ENCODE measurements around the gene FER. TPM values are rescaled to one million over a fixed set of nuclear protein-coding genes. Genes with fewer than 3 reads are reported as not detected.
"Not testable (repeated sequence)": the region's sequence is repeated elsewhere in the genome, so short reads cannot be mapped to it uniquely, and the experiment has no call there.

Gene FER
- total RNA-seq, 1 experiment from 2014 or later, result 2.3 TPM

GRCh38 chr5:109035436-109035835 is 287.7 kb downstream of the FER start:
- DNase-seq (ENCODE audit: low spot score), result no peak

GRCh38 chr5:109038209-109038840 is 290.6 kb downstream of the FER start:
- peak; percentile 38 for DNase-seq (ENCODE audit: low spot score)

DNA sequence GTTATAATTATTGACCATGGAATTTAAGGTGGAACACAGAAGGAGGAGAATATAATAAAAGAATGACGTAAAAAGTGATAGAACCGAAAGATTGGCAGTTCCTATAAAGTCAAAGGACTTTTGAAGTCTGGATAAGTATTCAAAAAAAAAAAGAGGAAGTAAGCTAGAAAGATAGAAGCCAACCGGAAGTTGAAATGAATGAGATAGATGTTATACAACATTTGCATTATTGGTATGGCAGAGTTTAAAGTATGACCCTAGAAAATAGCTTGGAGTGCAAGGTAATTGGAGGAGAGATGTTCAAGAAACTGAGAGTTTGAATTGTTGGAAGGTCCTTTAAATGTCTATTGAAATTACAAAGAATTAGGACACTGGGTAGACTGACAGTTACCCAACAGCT is 293.6 kb downstream of the FER start:
- no peak for DNase-seq (ENCODE audit: low spot score)

GRCh38 chr5:109045710-109046109 is 298.0 kb downstream of the FER start:
- DNase-seq (ENCODE audit: low spot score), result no peak

- no peak for DNase-seq (ENCODE audit: low spot score)
Observed at GRCh38 chr5:109049565-109049964, 301.9 kb downstream of the FER start.

DNA sequence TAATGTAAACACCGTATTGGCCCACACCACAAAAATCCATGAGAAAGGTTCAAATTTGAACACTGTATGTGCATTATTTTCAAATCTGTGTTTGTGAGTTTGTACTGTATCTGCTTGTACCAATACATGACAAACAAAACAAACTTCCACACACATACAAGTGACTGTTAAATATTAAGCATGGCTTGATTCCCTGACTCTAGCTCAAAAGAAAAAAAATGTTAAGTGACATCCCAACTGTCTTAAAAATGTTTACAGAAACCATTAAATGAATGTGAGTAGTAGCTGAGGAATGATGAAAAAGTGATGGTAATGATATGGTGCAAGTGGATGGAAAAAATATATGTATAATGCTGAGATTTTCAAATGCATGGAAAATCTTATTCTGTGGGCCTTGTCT is 302.6 kb downstream of the FER start:
- DNase-seq (ENCODE audit: low spot score), result not testable (repeated sequence)

DNA sequence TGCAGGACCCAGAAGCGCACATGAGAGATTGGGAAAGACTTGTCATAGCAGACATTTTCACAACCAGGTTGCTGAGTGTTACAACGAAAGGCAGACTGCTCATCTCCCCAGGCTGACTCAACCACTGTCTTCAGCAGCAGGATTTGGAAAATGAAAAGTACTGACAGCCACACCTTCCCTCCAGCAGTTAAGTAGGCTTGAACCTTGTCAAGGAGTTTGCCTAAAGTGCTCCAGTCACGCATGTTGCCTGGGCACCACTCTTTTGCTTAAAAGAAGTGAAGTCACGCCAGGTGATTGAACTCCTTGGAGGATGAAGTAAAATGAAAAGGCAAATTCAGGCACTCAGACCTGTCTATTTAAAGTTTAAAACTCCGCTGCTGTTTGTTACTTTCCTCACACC is 304.5 kb downstream of the FER start:
- not testable (repeated sequence) for DNase-seq (ENCODE audit: low spot score)

DNA sequence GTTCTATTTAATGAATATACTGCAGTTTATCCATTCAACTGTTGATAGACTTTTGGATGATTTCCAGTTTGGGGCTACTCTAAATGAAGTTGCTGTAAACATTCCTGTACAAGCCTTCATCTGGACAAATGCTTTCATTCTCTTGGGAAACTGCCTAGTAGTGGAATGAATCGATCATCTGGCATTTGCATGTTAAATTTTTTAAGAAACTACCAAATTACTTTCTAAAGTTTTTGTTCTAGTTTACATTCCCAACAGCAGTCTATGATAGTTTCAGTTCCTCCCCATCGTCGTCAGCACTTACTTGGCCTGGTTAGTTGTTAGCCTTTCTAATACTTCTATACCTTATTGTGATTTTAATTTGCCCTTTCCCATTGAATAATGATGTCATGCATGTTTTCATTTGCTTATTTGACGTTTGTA is 306.3 kb downstream of the FER start:
- no peak for DNase-seq (ENCODE audit: low spot score)

DNA sequence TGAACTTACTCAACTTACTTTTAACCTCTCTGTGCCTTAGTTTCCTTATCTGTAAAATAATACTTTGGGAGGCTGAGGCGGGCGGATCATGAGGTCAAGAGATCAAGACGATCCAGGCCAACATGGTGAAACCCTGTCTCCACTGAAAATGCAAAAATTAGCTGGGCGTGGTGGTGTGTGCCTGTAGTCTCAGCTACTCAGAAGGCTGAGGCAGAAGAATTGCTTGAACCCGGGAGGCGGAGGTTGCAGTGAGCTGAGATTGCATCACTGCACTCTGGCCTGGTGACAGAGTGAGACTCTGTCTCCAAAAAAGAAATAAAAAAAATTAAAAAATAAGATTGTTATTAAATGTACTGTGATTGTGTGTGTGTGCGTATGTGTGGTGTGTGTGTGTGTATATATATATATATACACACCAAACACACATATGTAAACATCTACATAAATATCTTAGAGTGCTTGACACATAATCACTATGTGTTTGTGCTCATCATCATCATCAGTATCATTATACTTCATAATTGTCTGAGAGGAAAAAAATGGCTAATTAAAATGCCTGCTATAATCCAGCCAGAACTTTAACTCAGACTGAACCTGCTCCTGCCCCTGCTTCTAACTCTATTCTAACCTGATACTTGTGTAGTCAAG is 312.8 kb downstream of the FER start:
- DNase-seq (ENCODE audit: low spot score), result no peak

GRCh38 chr5:109062664-109063063 is 315.0 kb downstream of the FER start:
- DNase-seq (ENCODE audit: low spot score), result no peak

GRCh38 chr5:109063223-109063622 is 315.5 kb downstream of the FER start:
- DNase-seq (ENCODE audit: low spot score), result no peak

- no peak for DNase-seq (ENCODE audit: low spot score)
Observed at GRCh38 chr5:109076741-109077140, 329.0 kb downstream of the FER start.

GRCh38 chr5:109078448-109078847 is 330.8 kb downstream of the FER start:
- peak; percentile 19 for DNase-seq (ENCODE audit: low spot score)

- DNase-seq (ENCODE audit: low spot score), result no peak
Observed at GRCh38 chr5:109080481-109080880, 332.8 kb downstream of the FER start.

DNA sequence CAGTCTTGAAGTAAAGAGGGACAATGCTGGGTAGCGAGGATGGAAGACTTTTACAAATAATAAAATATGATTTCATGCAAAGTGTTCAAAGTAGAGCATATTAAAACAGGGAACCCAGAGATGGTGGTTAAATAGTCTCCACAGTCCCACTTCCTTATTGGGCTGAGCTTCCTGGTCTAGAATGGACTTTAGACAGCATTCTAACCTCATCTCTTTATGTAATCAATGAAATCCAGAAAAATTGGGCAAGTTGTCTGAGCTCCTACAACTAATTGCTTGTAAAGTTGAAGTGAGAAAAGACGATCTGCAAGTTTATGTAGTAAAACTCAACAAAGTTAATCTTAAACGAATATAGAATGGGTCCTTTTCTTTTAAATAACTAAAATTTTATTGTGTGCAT is 333.2 kb downstream of the FER start:
- DNase-seq (ENCODE audit: low spot score), result peak; percentile 63

GRCh38 chr5:109083937-109084336 is 336.2 kb downstream of the FER start:
- no peak for DNase-seq (ENCODE audit: low spot score)

DNA sequence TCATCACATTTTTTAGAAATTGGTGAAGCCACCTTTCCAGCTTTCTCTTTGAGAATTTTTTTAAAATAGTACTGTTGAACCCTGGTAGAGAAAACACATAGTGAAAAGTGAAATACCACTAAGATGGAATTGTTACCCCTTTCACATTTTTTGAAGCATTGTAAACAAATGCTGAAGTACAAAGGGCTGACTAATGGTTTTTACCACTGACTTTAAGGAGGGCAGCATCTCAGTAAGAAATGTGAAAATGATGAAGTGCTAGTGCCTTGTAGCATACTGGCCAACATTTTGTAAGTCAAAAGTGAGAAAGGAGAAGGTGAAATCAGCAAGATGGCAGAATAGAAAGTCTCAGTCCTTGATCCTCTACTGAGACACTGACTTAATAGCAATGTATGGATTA is 341.5 kb downstream of the FER start:
- no peak for DNase-seq (ENCODE audit: low spot score)

DNA sequence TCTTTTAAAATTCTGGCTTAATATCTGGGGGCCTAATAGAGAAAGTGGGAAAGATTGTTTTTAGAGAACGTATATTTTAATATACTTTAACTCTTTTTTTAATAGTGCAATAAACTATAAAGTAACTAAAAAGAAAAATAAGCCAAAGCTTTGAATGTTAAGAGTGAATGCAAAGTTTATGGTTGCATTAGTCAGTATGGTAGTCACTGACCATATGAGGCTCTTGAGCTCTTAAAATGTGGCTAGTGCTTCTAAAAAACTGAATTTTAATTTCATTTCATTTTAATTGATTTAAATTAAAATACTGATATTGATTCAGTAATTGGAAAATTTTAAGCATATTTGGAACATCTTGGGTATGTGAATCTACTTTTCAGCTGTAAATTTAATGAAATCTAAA is 351.4 kb downstream of the FER start:
- DNase-seq (ENCODE audit: low spot score), result no peak

DNA sequence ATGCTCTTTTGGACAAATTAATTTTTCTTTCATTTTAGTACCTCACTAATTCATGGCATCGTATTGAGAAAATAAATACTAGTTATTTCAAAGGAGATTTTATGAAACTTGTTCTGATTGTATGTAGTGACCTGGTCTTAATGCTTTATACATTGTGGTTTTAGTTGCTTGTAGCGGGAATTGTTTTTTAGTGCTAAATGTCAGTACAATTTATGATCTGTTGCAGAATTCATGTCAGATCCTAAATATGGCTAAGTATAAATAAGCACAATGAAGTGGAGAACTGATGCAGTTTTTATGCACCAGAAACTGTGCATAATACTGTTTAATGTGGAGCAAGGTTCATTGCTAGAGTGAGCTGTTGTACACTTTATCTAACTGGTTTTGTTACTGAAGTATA is 353.3 kb downstream of the FER start:
- DNase-seq (ENCODE audit: low spot score), result no peak

DNA sequence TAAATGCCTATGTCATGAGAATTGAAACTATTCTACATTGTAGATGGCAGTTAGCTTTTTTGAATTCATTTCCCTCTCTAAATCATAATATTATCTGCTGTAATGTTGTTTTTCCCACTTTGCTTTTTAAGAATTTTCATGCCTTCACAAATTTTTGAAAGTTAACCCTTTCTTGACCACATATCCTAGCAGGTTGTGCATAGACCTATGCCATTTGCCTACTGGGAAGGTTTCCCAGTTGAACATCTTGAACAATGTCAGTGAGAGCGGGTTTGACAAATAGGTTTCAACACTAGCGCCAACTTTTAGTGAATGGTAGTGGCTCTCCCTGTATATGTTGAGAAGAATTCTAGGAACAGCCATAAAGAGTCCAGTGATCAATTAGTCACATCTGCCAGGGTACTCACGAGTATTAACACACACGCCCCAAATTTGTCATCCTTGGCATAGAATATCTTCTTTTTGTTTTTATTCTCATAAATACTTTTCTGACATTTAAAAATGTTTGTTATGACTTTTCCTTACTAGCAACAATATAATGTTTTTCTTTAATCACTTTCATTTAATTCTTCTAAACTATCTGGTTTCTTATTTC is 354.5 kb downstream of the FER start:
- no peak for DNase-seq (ENCODE audit: low spot score)

DNA sequence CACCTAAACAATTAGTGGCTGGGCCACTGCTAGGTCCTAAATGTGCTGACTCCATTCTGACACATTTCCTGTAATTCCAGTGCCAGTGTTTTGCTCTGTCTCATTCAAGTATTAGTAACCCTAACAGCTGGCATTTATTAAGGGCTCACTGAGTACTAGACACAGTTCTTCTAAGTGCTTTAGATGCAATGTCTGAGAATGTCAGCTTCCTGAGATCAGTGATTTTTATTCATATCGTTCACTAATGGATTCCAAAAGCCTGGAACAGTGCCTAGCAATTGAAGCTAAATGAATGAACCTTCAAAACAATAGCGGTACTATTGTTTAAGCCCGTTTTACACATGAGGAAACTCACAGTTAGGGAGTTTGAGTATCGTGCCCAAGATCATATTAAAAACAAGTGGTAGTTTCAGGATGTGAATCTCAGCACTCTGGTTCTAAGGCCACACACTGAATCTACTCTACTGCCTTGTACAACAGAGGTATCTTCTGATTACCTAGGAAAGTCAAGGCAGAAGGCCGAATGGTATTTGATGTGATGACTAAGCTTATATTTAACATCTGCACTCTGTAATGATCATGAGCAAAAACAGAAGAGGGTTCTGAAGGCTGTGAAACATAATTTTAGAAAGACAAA is 358.1 kb downstream of the FER start:
- DNase-seq (ENCODE audit: low spot score), result no peak

GRCh38 chr5:109111680-109112079 is 364.0 kb downstream of the FER start:
- no peak for DNase-seq (ENCODE audit: low spot score)

DNA sequence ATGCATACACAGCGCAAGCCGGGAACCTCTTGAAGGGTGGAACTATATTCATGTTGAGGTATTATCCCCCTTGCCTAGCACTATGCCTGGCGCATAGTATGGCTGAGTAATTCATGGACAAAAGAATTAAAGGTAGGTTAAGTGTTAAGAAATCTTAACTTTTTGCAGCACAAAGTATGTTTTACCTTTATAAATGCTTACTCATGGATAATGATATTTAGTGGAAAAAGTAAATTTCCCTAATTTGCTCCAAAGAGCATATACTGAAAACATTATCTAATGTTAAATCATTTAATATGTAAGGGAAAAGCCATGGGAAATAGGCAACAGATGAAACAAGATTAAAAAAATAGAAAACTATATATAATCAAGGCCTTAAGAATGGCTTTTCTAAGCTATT is 365.9 kb downstream of the FER start:
- DNase-seq (ENCODE audit: low spot score), result no peak
